ENCODE data around the gene FYB1.
A peak's percentile ranks its signal among the peaks of the same experiment; 100 is the strongest.

Gene FYB1

GRCh38 chr5:39158786-39159185 is 60.6 kb downstream of the FYB1 start:
- DNase-seq = no peak

GRCh38 chr5:39158127-39158593 is 61.2 kb downstream of the FYB1 start:
- DNase-seq = no peak

GRCh38 chr5:39157701-39158100 is 61.7 kb downstream of the FYB1 start:
- no peak for DNase-seq

DNA sequence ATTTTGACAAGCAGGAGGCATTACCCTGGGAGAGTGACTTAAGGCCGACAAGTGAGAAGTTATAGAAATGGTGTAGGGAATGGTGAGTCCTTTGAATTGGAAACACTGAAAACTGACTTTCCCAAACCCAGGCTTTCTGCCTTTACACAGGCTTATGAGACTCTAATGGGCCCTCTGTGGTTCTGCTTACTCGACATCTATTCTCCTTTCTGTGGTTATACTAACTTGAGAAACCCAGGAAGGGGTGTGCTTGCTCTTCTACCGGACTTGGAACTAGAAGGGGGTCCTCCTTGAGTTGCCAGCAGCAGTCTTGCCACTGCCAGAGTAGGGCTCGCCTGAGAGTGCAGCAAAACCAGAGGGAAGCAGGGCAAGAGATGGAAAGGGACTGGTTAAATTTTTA is 63.3 kb downstream of the FYB1 start:
- no peak for DNase-seq

DNA sequence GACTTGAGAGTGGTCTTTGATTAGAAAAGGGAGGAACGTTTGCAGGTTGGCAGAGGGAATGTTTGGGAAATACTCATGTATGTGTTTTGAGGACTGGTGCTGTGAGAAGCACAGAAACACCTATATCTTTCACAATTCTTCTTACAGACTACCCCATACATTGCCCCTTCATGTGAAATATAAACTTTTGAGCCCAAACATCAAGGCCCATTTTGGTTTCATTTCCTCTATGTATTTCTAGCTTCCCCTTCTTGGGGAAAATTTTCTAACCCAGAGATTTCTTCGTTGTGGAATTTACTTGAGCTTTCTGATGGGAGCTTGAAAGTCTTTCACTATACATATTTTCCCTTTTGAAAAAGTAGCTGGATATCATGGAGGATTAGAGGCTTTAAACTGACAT is 67.6 kb downstream of the FYB1 start:
- DNase-seq = no peak

DNA sequence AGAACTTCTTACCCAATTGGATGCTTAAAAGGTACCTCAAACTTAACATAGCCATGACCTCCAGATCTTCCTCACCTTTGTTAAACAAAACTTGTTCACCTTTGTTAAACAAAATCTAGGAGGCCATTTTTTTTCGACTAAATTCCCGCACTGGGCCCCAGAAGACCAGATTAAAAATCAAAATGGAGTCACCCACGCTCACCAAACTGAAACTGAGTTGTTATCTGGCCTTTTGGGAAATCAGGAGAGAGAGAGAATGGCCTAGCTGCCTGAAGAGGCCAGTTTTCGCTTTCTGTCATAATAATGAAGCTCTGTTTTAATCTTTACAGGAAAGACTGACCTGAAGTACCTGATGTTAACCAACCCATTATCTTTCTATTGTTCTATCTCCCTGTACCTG is 69.4 kb downstream of the FYB1 start:
- DNase-seq = no peak

DNA sequence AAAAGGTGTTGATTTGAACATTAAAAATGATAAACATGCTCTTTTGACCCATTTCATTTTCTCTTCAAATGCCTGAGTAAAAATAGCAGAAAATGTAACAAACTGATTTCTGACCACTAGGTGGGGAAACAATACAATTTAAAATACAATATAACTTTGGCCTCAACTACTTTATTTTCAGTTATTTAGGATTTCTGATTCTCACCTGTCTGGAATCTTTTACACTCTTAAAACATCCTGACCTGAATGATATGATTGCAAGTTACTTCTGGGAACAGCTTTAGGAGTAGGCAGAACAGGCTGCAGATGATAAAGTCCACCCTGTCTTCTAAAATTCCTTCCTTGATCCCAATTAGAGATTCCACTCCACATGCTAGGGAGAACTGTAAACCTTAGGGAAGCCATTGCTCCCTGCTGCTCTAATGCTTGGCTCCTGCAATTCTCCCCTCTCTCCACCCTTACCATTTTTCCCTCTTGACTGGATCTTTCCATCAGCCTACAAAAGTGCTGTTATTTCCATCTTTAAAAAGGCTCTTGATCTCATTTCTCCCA is 70.3 kb downstream of the FYB1 start:
- peak in 3 of 6 experiments; percentile 31 to 50 (median 49) for DNase-seq

DNA sequence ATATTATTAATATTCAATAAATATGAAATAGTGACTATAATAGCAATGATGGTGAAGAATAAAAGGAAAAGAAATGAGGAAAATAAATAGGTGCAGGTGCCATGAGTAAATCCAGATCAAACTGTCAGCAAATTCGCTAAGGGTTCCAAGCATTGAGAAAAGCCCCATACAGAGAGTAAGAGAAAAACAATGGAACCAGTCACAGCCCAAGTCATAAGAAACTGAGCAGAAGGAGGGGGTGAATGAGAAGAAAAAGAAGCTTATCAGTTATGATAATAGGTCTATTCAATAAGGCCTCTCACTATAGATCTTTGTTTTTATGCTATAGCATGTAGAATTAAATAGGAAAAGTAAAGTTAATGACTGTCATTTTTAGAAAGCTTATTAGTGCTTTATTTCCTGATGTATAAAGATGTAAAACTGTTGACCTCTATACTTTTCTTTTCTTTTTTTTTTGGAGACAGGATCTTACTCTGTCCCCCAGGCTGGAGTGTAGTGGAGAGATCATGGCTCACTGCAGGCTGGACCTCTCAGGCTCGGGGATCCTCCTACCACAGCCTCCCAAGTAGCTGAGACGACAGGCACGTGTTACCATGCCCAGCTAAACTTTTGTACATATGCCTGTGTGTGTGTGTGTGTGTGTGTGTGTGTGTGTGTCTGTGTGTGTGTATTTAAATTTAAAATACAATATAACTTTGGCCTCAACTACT is 72.4 kb downstream of the FYB1 start:
- DNase-seq = no peak

- no peak for DNase-seq
Measured at GRCh38 chr5:39143151-39143860, 76.1 kb downstream of the FYB1 start.

- no peak for DNase-seq
Measured at GRCh38 chr5:39140558-39141168, 78.7 kb downstream of the FYB1 start.

- DNase-seq = no peak
Measured at GRCh38 chr5:39138892-39139291, 80.5 kb downstream of the FYB1 start.

- DNase-seq = no peak
Measured at GRCh38 chr5:39137819-39138451, 81.4 kb downstream of the FYB1 start.

DNA sequence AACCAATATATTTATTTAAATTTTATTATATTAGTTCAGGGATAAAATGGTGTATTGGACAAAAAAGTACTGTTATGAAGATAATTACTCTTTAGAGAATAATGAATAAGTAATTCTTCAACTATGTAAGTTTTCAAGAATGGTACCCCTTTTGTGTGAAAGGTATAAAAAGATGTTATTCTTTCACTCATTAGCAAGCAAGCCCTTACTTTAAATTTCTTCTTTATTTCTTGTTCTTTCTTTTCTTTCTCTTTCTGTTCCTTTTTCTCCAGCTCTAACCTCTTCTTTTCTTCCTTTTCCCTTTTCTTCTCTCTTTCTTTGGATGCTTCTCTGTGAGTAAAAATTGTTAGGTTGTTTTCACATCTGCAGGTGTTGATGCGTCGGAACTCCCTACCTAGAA is 82.0 kb downstream of the FYB1 start:
- no peak for DNase-seq

GRCh38 chr5:39132792-39133191 is 86.6 kb downstream of the FYB1 start:
- no peak for DNase-seq

DNA sequence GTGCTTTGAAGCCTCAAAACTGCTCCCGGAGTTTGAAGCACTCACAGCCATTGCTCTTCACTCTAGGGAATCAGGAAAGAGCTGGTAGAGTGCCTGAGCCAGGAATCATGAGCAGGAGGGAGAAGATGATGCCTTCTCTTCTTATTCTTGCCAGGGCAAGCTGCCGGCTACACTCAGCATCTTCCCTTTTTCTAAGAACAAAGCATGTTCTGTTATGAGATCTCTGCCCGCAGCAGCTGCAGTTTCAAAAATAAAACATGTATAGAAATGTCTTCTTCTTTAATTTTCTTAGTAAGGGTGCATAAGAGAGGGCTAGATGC is 87.3 kb downstream of the FYB1 start:
- no peak for DNase-seq

DNA sequence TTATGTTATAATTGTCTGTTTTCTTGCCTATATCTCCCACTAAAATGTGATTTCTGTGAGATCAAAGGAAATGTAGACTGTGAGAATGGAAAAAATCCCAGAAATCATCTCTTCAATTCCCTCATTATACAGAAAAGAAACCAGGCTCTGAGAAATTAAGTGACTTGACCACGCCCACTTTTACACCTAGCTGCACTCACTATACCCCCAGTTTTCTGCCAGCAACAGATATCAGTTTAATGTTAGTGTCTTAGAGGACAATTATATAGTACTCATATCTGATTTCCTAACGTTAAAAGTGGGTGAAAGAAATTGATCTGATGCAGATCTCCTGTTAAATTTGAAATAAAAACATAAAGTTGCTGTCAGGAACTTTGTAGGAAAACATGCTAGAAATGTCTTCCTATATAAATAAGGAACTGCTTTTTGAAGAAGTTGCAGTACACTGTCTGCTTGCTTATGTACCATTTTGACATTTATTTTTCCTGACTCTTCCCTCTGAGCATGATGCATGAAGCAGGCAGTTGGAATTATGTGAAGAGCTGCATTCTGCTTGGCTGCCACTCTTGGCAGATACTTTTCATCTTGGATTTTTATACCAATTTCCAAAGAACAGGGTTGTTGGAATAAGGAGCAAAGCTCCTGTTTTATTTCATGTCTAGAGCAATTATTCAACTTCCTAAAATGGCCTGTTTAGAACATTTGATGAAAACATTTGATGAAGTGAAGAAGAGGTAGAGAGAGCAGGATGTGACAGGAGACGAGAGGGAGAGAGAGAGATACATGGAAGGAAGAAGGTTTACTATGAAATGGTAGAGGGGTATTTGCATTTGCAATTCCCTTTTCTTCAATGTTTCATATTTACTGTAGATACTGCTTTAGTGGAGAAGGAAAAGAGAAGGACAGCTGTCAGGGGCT is 87.9 kb downstream of the FYB1 start:
- DNase-seq = no peak

- DNase-seq = no peak
Measured at GRCh38 chr5:39130716-39131115, 88.6 kb downstream of the FYB1 start.

GRCh38 chr5:39121922-39122321 is 97.4 kb downstream of the FYB1 start:
- DNase-seq = no peak

DNA sequence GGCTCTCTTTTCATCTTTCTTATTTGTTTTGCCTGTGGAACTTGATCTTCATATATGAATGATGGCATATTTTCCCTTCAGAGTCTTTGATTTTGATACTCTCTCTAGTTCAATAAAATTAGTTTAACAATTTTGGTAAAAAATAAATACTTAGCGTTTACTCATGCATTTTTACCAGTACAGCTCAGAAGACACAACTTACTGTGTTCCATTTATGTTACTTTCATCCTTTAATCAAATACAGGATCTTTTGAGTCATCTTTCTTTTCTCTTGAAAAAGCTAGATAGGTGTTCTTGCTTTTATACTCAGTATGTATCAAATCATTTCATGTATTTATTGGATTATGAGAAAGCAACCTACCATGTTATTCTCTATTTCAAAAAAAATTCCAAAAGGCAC is 98.0 kb downstream of the FYB1 start:
- no peak for DNase-seq

DNA sequence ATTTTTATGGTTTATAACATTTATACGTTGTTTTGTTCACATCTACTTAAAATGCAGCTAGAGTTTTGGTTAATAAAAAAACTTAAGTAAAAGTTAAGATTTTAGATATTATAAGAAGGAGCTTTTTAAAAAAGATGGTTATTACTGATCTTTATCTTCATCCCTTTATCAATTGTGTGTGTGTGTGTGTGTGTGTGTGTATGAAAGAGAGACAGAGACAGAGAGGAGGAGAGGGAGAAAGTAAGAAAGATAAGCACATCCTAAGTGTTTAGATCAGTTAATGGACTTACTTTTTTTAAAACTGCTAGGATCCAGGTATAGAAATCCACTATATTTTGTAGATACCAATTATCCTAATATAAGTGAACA is 99.3 kb downstream of the FYB1 start:
- DNase-seq = no peak

DNA sequence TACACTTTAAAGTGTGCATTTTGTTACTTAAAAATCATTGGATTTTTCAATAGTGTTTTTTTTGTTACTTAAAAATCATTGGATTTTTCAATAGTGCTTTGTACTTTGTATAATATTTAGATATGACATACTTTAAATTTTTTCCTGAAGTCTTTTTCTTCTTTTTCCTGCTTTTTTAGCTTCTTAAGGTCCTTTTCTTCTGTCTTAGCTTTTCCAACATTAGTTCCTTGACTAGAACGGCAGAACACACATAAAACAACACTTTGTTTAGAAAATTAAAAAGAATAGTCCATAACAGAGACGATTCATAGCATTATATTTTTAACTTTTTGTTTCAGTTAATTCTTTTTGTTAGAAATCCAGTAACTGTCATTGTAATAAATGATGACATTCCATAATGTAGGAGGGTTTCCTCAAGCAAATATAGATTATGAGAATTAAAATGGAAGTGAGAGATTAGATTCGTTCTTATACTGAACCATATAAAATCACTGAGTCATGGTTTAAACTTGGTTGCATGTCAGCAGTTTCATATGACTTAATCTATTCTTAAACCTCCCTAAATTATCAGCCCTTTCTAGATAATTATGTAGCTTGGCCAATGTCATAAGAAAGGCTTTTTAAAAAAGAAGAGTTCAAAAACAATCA is 99.8 kb downstream of the FYB1 start:
- no peak for DNase-seq

DNA sequence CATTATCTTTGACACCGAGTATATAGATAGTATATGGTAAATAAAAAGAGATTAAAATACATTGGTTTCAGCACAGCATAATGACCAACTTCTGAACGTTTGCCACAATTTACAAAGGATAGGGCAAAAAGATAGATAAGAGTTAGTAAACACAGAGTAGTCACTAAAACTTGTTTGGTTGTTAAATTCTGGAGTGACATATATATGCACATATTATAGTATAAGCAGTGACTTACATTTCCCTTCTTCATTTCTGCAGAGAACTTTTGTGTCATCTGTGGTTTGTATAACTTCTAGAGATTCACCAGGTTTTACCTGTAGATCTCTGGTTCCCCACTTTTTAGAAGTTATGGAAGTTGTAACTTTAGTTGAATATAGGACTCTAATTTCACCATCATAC is 100.7 kb downstream of the FYB1 start:
- no peak for DNase-seq
